Panc1 (cell line): Measurements from ENCODE around the gene CHCHD3.

Experiments
- POLR2AphosphoS5 ChIP-seq: IDR thresholded peaks from 2 replicates; pipeline ENCODE4 v1.6.1; 2012; ENCODE audit warnings: mild to moderate bottlenecking, low read depth, low read length, moderate library complexity
- REST ChIP-seq, 2 experiments: IDR thresholded peaks; 2 replicates each; pipeline ENCODE4 v1.6.1; 2011 to 2012; ENCODE audit warnings: low read depth in 2 of 2, control low read depth in 1 of 2, low read length in 1 of 2, mild to moderate bottlenecking in 1 of 2, moderate library complexity in 1 of 2; ENCODE audit not compliant: insufficient read depth in 1 of 2
- SIN3A ChIP-seq: IDR thresholded peaks from 2 replicates; pipeline ENCODE4 v1.6.1; 2012; ENCODE audit warnings: low read depth, mild to moderate bottlenecking, low read length, moderate library complexity, borderline replicate concordance; ENCODE audit not compliant: insufficient read depth
- TF ChIP-seq, protein P1 (sequence below): fragments of 450-650 bp; IDR thresholded peaks from 2 replicates; pipeline ENCODE4 v1.5.1; 2017; ENCODE audit warnings: mild to moderate bottlenecking

GRCh38 chr7:132930881-132931280 is 151.0 kb downstream of the CHCHD3 start:
- TF ChIP-seq, protein P1, sequence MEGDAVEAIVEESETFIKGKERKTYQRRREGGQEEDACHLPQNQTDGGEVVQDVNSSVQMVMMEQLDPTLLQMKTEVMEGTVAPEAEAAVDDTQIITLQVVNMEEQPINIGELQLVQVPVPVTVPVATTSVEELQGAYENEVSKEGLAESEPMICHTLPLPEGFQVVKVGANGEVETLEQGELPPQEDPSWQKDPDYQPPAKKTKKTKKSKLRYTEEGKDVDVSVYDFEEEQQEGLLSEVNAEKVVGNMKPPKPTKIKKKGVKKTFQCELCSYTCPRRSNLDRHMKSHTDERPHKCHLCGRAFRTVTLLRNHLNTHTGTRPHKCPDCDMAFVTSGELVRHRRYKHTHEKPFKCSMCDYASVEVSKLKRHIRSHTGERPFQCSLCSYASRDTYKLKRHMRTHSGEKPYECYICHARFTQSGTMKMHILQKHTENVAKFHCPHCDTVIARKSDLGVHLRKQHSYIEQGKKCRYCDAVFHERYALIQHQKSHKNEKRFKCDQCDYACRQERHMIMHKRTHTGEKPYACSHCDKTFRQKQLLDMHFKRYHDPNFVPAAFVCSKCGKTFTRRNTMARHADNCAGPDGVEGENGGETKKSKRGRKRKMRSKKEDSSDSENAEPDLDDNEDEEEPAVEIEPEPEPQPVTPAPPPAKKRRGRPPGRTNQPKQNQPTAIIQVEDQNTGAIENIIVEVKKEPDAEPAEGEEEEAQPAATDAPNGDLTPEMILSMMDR: peak; percentile 45
- no peak for TF ChIP-seq SIN3A
- no peak for TF ChIP-seq POLR2AphosphoS5
- TF ChIP-seq REST (IDR thresholded peaks at IDR 0.05; ENCODE audit: insufficient read depth in 1 of 2, low read depth in 2 of 2, low read length in 1 of 2): no peak
